ENCODE measurements around the gene SLIRP.
"Not testable (repeated sequence)": the region's sequence is repeated elsewhere in the genome, so short reads cannot be mapped to it uniquely, and the experiment has no call there.

SLIRP gene

DNA sequence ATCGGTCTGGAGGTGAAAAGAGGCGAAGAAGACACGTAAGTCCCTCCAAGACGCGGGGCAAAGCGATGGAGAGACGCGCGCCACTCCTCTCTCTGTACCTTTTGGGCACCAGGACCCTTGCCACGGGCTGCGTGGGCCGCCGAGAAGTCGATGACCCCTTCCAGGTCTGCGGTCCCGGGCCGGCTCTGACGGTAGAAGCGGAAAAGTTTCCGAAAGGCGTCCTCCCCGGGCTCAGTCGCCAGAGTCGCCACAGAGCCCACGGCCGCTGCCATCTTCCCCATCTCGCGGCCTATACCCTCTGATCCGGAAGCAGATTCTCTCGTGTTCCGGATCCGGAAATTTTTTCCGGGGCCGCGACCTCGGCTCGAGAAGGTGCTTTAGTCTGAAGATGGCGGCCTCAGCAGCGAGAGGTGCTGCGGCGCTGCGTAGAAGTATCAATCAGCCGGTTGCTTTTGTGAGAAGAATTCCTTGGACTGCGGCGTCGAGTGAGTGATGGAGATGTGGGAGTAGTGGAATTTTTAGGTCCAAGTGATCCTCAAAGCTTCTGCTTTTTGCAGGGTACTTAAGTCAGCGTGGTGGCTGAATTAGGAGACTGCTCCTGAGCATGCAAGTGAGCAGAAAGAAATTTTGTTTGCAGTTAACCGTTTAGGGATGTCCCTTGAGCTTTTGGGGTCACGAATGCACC, at the start of gene SLIRP, which contains the start of gene ALKBH1:
SLIRP (plus strand) TSS at position 380 of the 685 bp plus-strand sequence; CDS start at position 389, 9 bp downstream.
ALKBH1 (minus strand) TSS at position 300 of the 685 bp plus-strand sequence; CDS start at position 281, 19 bp downstream.
- DNase-seq (ENCODE audit: low read depth) = no peak

- DNase-seq (ENCODE audit: low read depth) = no peak
Measured at GRCh38 chr14:77659831-77660230, 48.1 kb upstream of the SLIRP start.

GRCh38 chr14:77660754-77661153, 47.1 kb upstream of the SLIRP start:
- no peak for DNase-seq (ENCODE audit: low read depth)

GRCh38 chr14:77661562-77661961, 46.3 kb upstream of the SLIRP start:
- DNase-seq (ENCODE audit: low read depth) = not testable (repeated sequence)

DNA sequence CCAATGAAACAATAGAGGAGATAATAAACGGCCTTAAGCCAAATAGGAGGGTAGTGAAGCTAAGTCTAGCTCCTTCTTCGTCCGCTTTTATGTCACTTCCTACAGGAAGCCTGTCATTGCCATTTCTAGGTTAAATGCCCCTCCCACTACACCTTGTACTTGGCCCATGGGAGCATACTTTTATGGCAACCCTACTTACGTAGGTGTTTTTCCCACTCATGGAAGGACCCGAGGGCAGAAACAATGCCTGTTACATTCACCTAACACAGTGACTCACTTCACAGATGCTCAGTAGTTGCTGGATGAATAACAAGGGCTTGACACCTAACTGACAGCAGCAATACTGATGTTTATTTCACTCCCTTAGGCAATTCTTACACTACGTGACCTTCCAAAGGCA, 44.6 kb upstream of the SLIRP start:
- DNase-seq (ENCODE audit: low read depth) = no peak

DNA sequence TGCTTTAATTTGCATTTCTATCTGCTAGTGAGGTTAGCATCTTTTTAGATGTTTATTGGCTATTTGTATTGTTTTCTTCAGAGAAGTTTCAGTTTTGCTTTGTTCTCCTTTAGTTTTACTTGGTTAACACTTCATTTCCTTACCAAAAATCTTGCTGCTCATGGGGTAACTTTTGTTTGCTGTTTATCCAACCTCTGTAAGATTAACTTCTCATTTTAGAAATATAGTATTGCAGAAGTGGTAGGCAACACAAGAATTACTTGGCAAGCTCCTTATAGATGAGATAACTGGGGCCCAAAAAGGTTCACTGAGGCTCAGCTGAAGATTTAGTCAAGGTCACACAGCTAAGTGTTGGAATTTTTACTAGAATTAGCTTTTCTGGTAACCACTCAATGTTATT, 40.6 kb upstream of the SLIRP start:
- no peak for DNase-seq (ENCODE audit: low read depth)

DNA sequence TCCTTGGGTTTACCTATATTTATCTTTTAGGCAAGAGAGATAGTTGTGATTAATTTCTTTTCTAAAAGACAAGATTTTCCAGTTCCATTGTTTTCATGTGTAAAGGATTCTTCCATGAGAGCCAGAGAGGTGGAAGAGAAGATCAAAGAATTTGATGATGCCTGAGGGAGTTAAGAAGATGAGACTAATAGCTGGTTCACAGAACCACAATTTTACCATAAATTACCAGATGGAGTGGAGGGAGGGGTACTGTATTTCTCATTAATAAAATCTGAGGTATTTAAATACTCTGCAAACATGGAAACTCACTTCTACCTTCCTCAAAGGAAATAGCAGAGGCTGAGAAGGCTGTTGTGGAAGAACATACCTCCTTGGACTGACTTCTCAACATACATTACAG, 34.7 kb upstream of the SLIRP start:
- no peak for DNase-seq (ENCODE audit: low read depth)

DNA sequence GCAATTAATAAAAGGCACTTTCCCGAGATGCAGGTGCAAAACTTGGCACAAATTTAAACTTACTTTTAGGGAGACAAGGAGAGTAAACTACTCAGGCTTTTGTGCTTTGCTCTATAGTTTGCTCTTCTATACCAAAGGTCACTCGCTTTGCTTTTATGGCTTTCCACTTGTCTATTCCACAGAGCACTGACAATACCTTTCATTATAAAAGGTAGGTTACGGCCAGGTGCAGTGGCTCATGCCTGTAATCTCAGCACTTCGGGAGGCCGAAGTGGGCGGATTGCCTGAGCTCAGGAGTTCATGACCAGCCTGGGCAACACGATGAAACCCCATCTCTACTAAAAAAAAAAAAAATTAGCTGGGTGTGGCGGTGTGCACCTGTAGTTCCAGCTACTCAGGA, 33.0 kb upstream of the SLIRP start:
- no peak for DNase-seq (ENCODE audit: low read depth)

GRCh38 chr14:77681196-77682157, 26.4 kb upstream of the SLIRP start:
- no peak for DNase-seq (ENCODE audit: low read depth)

DNA sequence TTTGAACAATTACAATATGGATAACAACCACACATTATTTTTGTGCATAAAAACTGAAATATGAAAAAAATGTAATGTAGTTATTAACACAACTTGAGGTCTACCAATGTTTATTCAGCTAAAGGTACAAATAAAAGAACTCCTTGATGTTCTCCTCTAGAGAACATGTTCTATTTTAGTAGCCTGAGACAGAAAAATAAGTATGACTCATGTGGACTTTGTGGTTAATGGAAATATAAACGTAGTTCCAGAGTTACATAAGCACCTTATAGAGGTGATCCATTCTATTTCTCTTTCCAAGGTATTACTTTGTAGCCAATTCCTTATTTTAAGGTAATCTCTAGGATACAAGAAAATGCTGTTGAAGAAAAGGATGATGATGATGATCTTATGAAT, 25.7 kb upstream of the SLIRP start:
- no peak for DNase-seq (ENCODE audit: low read depth)

- no peak for DNase-seq (ENCODE audit: low read depth)
Measured at GRCh38 chr14:77691259-77691658, 16.6 kb upstream of the SLIRP start.

DNA sequence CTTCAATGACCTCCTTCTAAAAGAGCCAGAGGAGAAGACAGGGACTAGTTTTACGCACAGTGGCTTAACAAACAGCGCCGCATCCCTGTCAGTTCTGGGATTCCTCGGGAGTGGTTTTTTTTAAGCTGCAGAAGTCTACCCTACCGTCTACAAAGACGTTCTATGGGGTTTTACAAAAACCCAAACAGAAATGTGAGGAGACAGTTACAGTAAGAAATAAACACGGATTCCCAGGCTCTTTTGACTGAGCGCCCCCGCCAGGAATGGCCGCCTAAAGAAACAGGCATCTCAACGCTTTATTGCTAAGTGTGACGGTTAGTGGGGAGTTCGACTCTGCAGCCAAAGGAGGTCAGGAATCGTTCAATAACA, 564 bp upstream of the SLIRP start:
- DNase-seq (ENCODE audit: low read depth) = no peak

DNA sequence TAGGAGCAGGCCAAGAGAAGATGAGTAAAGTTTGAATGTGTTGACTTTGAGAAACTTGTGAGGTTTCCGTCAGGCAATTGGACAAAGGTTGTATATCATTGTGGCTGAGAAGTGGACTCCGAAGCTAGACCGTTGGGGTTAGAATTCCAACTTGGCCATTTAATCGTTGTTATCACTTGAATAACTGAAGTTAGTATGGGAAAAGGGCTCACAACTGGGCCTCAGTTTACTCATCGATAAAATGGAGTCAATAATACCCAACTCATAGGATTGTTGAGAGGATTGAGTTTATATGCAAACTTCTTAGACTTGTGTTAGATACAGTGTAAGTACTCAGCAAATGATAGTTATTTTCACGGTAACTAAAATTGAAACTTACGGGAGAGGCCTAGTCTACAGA, 846 bp downstream of the SLIRP start:
- DNase-seq (ENCODE audit: low read depth) = no peak

DNA sequence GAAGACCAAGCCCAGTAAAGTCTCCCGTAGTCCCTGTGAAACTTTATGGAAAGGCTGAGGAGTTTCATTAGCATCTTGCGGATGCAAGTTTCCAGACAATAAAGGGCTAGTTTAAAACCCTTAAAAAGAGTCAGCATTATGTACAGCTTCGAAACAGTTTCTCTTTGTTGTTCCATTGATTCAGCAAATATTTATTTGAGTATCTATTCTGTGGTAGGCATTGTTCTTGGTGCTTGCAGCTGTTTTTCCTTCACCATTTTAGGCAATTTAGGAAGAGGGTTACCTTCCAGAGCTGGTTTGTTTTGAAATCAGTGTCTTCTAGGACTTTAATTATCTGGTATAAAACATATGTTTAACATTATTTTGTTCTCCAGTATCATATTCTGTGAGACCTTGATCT, 1.5 kb downstream of the SLIRP start:
- no peak for DNase-seq (ENCODE audit: low read depth)

GRCh38 chr14:77710364-77710763, 2.5 kb downstream of the SLIRP start:
- no peak for DNase-seq (ENCODE audit: low read depth)

GRCh38 chr14:77714926-77715325, 7.0 kb downstream of the SLIRP start:
- no peak for DNase-seq (ENCODE audit: low read depth)

DNA sequence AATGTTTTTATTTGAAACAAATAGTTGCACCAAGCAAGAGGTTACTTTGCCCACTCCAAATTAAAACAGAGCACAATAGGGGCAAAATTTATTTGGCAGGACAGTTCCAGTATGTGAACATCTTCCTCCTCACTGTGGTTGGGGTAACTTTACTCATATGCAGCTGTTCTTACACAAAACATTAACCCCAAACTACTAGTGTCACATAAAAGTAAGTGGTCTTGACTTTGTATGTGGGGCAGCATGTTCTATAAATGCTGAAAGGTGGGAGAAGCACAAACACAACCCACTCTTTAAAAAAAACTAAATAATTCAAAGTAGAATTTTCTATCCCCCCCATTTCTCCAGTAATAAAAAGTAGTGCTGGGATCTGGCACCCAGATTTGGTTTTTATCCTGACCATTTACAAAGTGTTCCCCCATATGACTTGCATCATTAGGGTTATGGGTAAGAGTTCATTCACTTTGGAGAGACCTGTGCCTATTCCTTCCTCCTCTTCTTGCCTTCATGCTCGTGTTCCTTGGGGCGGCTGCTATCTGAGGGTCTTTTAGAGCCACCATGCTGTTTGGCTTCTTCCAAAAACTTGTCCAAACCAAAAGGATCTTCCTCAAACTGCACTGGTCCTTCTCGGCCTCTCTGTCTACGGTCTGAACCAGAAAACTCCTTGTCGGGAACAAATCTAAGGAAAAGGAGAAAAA, 9.9 kb downstream of the SLIRP start:
- no peak for DNase-seq (ENCODE audit: low read depth)

GRCh38 chr14:77721437-77721836, 13.5 kb downstream of the SLIRP start:
- no peak for DNase-seq (ENCODE audit: low read depth)

- no peak for DNase-seq (ENCODE audit: low read depth)
Measured at GRCh38 chr14:77722301-77722700, 14.4 kb downstream of the SLIRP start.

DNA sequence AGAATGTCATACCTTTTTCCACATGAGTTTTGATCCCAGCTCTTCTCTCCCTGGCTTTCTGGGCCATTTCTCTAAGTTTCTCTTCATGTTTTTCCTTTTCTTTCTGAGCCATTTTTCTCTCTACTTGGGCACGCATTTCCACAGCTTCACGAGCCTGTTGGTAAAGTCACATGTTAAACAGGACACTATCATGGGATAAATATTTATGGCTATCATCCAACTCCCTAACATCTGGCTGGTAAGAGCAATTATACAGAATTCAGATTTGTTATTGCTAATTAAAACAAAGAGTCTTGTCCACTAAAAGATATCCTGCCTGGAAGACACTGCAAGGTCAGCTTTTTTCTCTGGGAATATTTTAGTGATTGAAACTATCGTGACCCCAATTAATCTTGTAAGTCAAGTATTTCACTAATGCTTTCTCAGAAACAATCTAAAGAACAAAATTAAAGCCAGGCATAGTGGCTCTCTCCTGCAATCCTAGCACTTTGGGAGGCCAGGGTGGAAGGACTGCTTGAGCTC, 23.1 kb downstream of the SLIRP start:
- DNase-seq (ENCODE audit: low read depth) = no peak

GRCh38 chr14:77738559-77739250, 30.8 kb downstream of the SLIRP start:
- peak; percentile 9 for DNase-seq (ENCODE audit: low read depth)

- no peak for DNase-seq (ENCODE audit: low read depth)
Measured at GRCh38 chr14:77741438-77741837, 33.5 kb downstream of the SLIRP start.
